H4 (cell line): ENCODE measurements around the gene ASCC2. TPM values are rescaled to one million over a fixed set of nuclear protein-coding genes. Genes with fewer than 3 reads are reported as not detected.
"Not testable (repeated sequence)": the region's sequence is repeated elsewhere in the genome, so short reads cannot be mapped to it uniquely, and the experiment has no call there.

Experiments used
- DNase-seq: peaks from one replicate; pipeline ENCODE4 v3.0.0-alpha.2; 2015; ENCODE audit warnings: low spot score
- total RNA-seq: library from RNA; depleted of rRNA; stranded (reverse); fragments of >200 nt; shearing (Covaris generic); gene quantifications from 2 replicates; pipeline ENCODE4 v1.2.3, GENCODE V29; 2014; rRNA removed

ASCC2 gene
- total RNA-seq, 1 experiment from 2014 or later, result 16.0 TPM

- DNase-seq, result no peak
These were observed 82.2 kb downstream of the ASCC2 start for GRCh38 chr22:29755889-29756288.

- DNase-seq, result not testable (repeated sequence)
These were observed 83.2 kb downstream of the ASCC2 start for GRCh38 chr22:29754658-29755395.

GRCh38 chr22:29753808-29754657, 84.0 kb downstream of the ASCC2 start:
- no peak for DNase-seq

- DNase-seq, result no peak
These were observed 86.4 kb downstream of the ASCC2 start for GRCh38 chr22:29751669-29752068.

- DNase-seq, result no peak
These were observed 87.2 kb downstream of the ASCC2 start for GRCh38 chr22:29750559-29751538.

GRCh38 chr22:29750029-29750428, 88.0 kb downstream of the ASCC2 start:
- DNase-seq, result no peak

GRCh38 chr22:29748248-29748893, 89.7 kb downstream of the ASCC2 start:
- no peak for DNase-seq

- no peak for DNase-seq
These were observed 90.2 kb downstream of the ASCC2 start for GRCh38 chr22:29747832-29748231.

- DNase-seq, result no peak
These were observed 93.2 kb downstream of the ASCC2 start for GRCh38 chr22:29744902-29745301.

- no peak for DNase-seq
These were observed 95.7 kb downstream of the ASCC2 start for GRCh38 chr22:29742326-29742725.

GRCh38 chr22:29741926-29742325, 96.1 kb downstream of the ASCC2 start:
- no peak for DNase-seq

- no peak for DNase-seq
These were observed 97.9 kb downstream of the ASCC2 start for GRCh38 chr22:29740216-29740615.

- no peak for DNase-seq
These were observed 98.7 kb downstream of the ASCC2 start for GRCh38 chr22:29739346-29739875.

Other genes starting within 250 kb of the ASCC2 start
- gene NF2, start 234.6 kb downstream of the ASCC2 start, total RNA-seq, result 32.3 and 32.4 TPM in 2 replicates
- 0.04 and 0.39 TPM in 2 replicates for gene CABP7, start 118.3 kb downstream of the ASCC2 start, total RNA-seq
- 18.9 and 21.2 TPM in 2 replicates for gene ZMAT5, start 71.3 kb downstream of the ASCC2 start, total RNA-seq
- 68.5 and 85.1 TPM in 2 replicates for gene UQCR10, start 70.9 kb downstream of the ASCC2 start, total RNA-seq
- gene MTMR3, start 44.9 kb upstream of the ASCC2 start, total RNA-seq, result 5.7 and 6.0 TPM in 2 replicates
- not detected in 2 replicates for gene HORMAD2, start 242.2 kb upstream of the ASCC2 start, total RNA-seq